ENCODE results near the gene EZH2. TPM values are rescaled to one million over a fixed set of nuclear protein-coding genes. Genes with fewer than 3 reads are reported as not detected.

Gene EZH2
- total RNA-seq, 1 experiment from 2014 or later = 35.4 TPM

- no peak for TF ChIP-seq AFF4 (CRISPR knock-in tag; IDR thresholded peaks at IDR 0.05; ENCODE audit: borderline replicate concordance)
- TF ChIP-seq MYBL2 (CRISPR knock-in tag; IDR thresholded peaks at IDR 0.05) = no peak
- no peak for TF ChIP-seq TP53 (CRISPR knock-in tag; IDR thresholded peaks at IDR 0.05)
Measured at GRCh38 chr7:148850564-148850963, 33.5 kb downstream of the EZH2 start (continued).

- ChIA-PET CTCF (no interaction called here), POLR2A (no interaction called here)
- Mint-ChIP-seq H3K9me3 (no peaks in the 10 kb centered on the region), H3K36me3 (peaks cover 4% of the 10 kb centered on the region; the same call in 1 of the 2 replicates), H3K27me3 (ENCODE audit: low read depth) (no peaks in the 10 kb centered on the region), H3K4me3 (no peak overlapping the region), H3K27ac (peak overlapping the region; percentile 16), H3K4me1 (peaks cover 58% of the 10 kb centered on the region)
- TF ChIP-seq NR3C1 (CRISPR knock-in tag; conservative IDR thresholded peaks at IDR 0.05; ENCODE audit: low read depth) = no peak
- TF ChIP-seq FOXK1 (CRISPR knock-in tag; IDR thresholded peaks at IDR 0.05) = no peak
- no peak for TF ChIP-seq MXD4 (CRISPR knock-in tag; IDR thresholded peaks at IDR 0.05; ENCODE audit: borderline replicate concordance)
- no peak for DNase-seq (ENCODE audit: low spot score)
- no peak for ATAC-seq
Measured at GRCh38 chr7:148849393-148850098, 34.5 kb downstream of the EZH2 start.

GRCh38 chr7:148847815-148848734 is 36.0 kb downstream of the EZH2 start:
- POLR2A ChIA-PET = no interaction called here
- ATAC-seq (no peak; the same call in 1 of the 2 replicates), DNase-seq (ENCODE audit: low spot score) (no peak)
- Mint-ChIP-seq H3K9me3 (no peaks in the 10 kb centered on the region), H3K36me3 (peaks cover 4% of the 10 kb centered on the region; the same call in 1 of the 2 replicates), H3K4me3 (no peak overlapping the region), H3K4me1 (peaks cover 58% of the 10 kb centered on the region), H3K27me3 (ENCODE audit: low read depth) (no peaks in the 10 kb centered on the region), H3K27ac (peak overlapping the region; percentile 63)
- TF ChIP-seq MAX (CRISPR knock-in tag; IDR thresholded peaks at IDR 0.05) = no peak
- TF ChIP-seq ZNF317 (CRISPR knock-in tag; IDR thresholded peaks at IDR 0.05; ENCODE audit: borderline replicate concordance, low read depth) = no peak
- TF ChIP-seq CTCF (IDR thresholded peaks at IDR 0.05) = no peak
- no peak for TF ChIP-seq ZNF423 (CRISPR knock-in tag; IDR thresholded peaks at IDR 0.05)
- no peak for TF ChIP-seq IRF2 (CRISPR knock-in tag; IDR thresholded peaks at IDR 0.05; ENCODE audit: borderline replicate concordance, low read depth)
- no peak for TF ChIP-seq ZSCAN18 (CRISPR knock-in tag; IDR thresholded peaks at IDR 0.05)
- no peak for TF ChIP-seq CDX4 (CRISPR knock-in tag; IDR thresholded peaks at IDR 0.05; ENCODE audit: borderline replicate concordance)
- no peak for TF ChIP-seq PREB (CRISPR knock-in tag; IDR thresholded peaks at IDR 0.05; ENCODE audit: borderline replicate concordance)
- no peak for TF ChIP-seq ZMAT4 (CRISPR knock-in tag; IDR thresholded peaks at IDR 0.05)
- TF ChIP-seq E2F1 (CRISPR knock-in tag; IDR thresholded peaks at IDR 0.05) = no peak
- CTCF ChIA-PET = no interaction called here
